ENCODE data around the gene DCAF8. TPM values are rescaled to one million over a fixed set of nuclear protein-coding genes. Genes with fewer than 3 reads are reported as not detected.

DCAF8 gene
- total and polyA plus RNA-seq, 2 of the 4 experiments (the other 2 are of a cell fraction), result 83.3 to 83.8 TPM

- no peak overlapping the region for H3K4ac ChIP-seq (ENCODE audit: low read depth, low read length)
- ChIA-PET POLR2A (ENCODE audit: unreplicated experiment) (interaction anchor here (0.6 kb wide), 1 partner anchor 107 kb away, joined by 3 read pairs; no protein-coding TSS in a partner anchor), CTCF (interaction anchor here (1.0 to 3.0 kb wide), 8 partner anchors 9 to 142 kb away, joined by 3 to 22 read pairs (median 4); no protein-coding TSS in a partner anchor)
- H3K56ac ChIP-seq (ENCODE audit: extremely low read depth, insufficient read depth, low read length), result no peak overlapping the region
- no peak overlapping the region for H3K14ac ChIP-seq (replicated peaks; ENCODE audit: low read depth, low read length)
- H2BK5ac ChIP-seq (ENCODE audit: low read depth, low read length, poor library complexity, severe bottlenecking), result no peak overlapping the region
- peaks cover 20% of the 10 kb centered on the region for H4K20me1 ChIP-seq (ENCODE audit: insufficient read depth, low read length)
- peaks cover 19% of the 10 kb centered on the region for H3K36me3 ChIP-seq (ENCODE audit: control insufficient read depth, insufficient read depth, low read length)
- ATAC-seq (ENCODE audit: low read depth) (no peak), DNase-seq (no peak)
- no peak overlapping the region for H2BK20ac ChIP-seq (ENCODE audit: low read depth, low read length)
- H3K4me1 ChIP-seq (ENCODE audit: control insufficient read depth, insufficient read depth, low read length), result peaks cover 2% of the 10 kb centered on the region; the same call in 1 of the 2 replicates
- TF ChIP-seq MXI1 (IDR thresholded peaks at IDR 0.05; ENCODE audit: borderline replicate concordance, low read depth, low read length), result no peak
- no peak for TF ChIP-seq CHD1 (IDR thresholded peaks at IDR 0.05; ENCODE audit: low read depth, low read length)
- no peak for TF ChIP-seq FOS (IDR thresholded peaks at IDR 0.05; ENCODE audit: low read depth, low read length)
- TF ChIP-seq BHLHE40 (IDR thresholded peaks at IDR 0.05; ENCODE audit: low read depth, low read length), result no peak
- dilution Hi-C loops (cut with HindIII; ENCODE audit: low sequenced_read_pairs, unreplicated experiment), result no loop called here
- H3K79me1 ChIP-seq (ENCODE audit: low read depth in 1 of 2, low read length in 2 of 2), result peaks cover 26 to 49% of the 10 kb centered on the region in 2 experiments
- H3K27me3 ChIP-seq (ENCODE audit: control insufficient read depth, insufficient read depth, low read length), result no peaks in the 10 kb centered on the region
- no peak overlapping the region for H2AK5ac ChIP-seq (ENCODE audit: low read depth, low read length)
- no peak overlapping the region for H2AFZ ChIP-seq (replicated peaks; ENCODE audit: low read length, poor library complexity)
- H3K23ac ChIP-seq (ENCODE audit: low read depth, low read length), result no peak overlapping the region
- H2BK15ac ChIP-seq (ENCODE audit: low read depth, low read length), result no peak overlapping the region
- intact Hi-C loops (cut with micrococcal nuclease), result loop anchor here (5.0 kb wide), 1 partner anchor 94 kb away; no protein-coding TSS in a partner anchor
- H2BK120ac ChIP-seq (ENCODE audit: low read depth, low read length), result no peak overlapping the region
- H3K9ac ChIP-seq (ENCODE audit: low read depth, low read length), result no peak overlapping the region
- H3K9me1 ChIP-seq (ENCODE audit: insufficient read depth, low read length), result no peaks in the 10 kb centered on the region
- no peaks in the 10 kb centered on the region for H3K9me3 ChIP-seq (ENCODE audit: control insufficient read depth, insufficient read depth, low read length)
- BruUV-seq (replicated peaks), result no TSS peak
- H3K27ac ChIP-seq (ENCODE audit: insufficient read depth, low read length), result no peak overlapping the region
- no peak overlapping the region for H3K4me3 ChIP-seq (ENCODE audit: insufficient read depth, low read depth, low read length)
- H2AK9ac ChIP-seq (replicated peaks; ENCODE audit: low read depth, low read length, poor library complexity), result no peak overlapping the region
- no peak overlapping the region for H4K5ac ChIP-seq (ENCODE audit: low read depth, low read length)
- H4K91ac ChIP-seq (ENCODE audit: insufficient read depth, low read depth, low read length), result no peak overlapping the region
- H3K18ac ChIP-seq (ENCODE audit: low read depth, low read length), result no peak overlapping the region
- no peak overlapping the region for H3K4me2 ChIP-seq (ENCODE audit: low read depth, low read length)
- in situ Hi-C loops (cut with MboI; ENCODE audit: low sequenced_read_pairs), result no loop called here
- H4K8ac ChIP-seq (ENCODE audit: low read depth in 2 of 2, low read length in 2 of 2), result no peak overlapping the region
These were observed 18.6 kb downstream of the DCAF8 start for GRCh38 chr1:160243767-160244166.

Measured in IMR-90 (cell line).